ENCODE measurements around the gene SPEN. TPM values are rescaled to one million over a fixed set of nuclear protein-coding genes. Genes with fewer than 3 reads are reported as not detected.

SPEN gene, protein sequence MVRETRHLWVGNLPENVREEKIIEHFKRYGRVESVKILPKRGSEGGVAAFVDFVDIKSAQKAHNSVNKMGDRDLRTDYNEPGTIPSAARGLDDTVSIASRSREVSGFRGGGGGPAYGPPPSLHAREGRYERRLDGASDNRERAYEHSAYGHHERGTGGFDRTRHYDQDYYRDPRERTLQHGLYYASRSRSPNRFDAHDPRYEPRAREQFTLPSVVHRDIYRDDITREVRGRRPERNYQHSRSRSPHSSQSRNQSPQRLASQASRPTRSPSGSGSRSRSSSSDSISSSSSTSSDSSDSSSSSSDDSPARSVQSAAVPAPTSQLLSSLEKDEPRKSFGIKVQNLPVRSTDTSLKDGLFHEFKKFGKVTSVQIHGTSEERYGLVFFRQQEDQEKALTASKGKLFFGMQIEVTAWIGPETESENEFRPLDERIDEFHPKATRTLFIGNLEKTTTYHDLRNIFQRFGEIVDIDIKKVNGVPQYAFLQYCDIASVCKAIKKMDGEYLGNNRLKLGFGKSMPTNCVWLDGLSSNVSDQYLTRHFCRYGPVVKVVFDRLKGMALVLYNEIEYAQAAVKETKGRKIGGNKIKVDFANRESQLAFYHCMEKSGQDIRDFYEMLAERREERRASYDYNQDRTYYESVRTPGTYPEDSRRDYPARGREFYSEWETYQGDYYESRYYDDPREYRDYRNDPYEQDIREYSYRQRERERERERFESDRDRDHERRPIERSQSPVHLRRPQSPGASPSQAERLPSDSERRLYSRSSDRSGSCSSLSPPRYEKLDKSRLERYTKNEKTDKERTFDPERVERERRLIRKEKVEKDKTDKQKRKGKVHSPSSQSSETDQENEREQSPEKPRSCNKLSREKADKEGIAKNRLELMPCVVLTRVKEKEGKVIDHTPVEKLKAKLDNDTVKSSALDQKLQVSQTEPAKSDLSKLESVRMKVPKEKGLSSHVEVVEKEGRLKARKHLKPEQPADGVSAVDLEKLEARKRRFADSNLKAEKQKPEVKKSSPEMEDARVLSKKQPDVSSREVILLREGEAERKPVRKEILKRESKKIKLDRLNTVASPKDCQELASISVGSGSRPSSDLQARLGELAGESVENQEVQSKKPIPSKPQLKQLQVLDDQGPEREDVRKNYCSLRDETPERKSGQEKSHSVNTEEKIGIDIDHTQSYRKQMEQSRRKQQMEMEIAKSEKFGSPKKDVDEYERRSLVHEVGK (N-terminal part only)
- total RNA-seq (10 to 100 TPM; 17.4 to 51.2 (median 34.2) TPM), polyA plus RNA-seq (10 to 100 TPM; 16.4 to 31.2 (median 18.8) TPM)
- long read RNA-seq, donor 1, result 0 reads
- long read RNA-seq, donor 2, partial matches to known transcripts, result 0 of 2 reads
- long read RNA-seq, donor 2, other reads (novel, unspliced or antisense), result 0 of 2 reads
- long read RNA-seq, donor 3, partial matches to known transcripts, result 0 of 1 reads
- long read RNA-seq, donor 3, other reads (novel, unspliced or antisense), result 0 of 1 reads
- long read RNA-seq, donor 4, partial matches to known transcripts, result 1 of 4 reads
- long read RNA-seq, donor 4, other reads (novel, unspliced or antisense), result 3 of 4 reads
- long read RNA-seq, donor 5, partial matches to known transcripts, result 4 of 4 reads
- long read RNA-seq, donor 5, other reads (novel, unspliced or antisense), result 0 of 4 reads
- long read RNA-seq, donor 6, partial matches to known transcripts, result 2 of 3 reads
- long read RNA-seq, donor 6, other reads (novel, unspliced or antisense), result 1 of 3 reads
- long read RNA-seq, donor 7, partial matches to known transcripts, result 0 of 2 reads
- long read RNA-seq, donor 7, other reads (novel, unspliced or antisense), result 0 of 2 reads
- long read RNA-seq, donor 8, partial matches to known transcripts, result 0 of 3 reads
- long read RNA-seq, donor 8, other reads (novel, unspliced or antisense), result 0 of 3 reads
- long read RNA-seq, donor 9, partial matches to known transcripts, result 0 of 1 reads
- long read RNA-seq, donor 9, other reads (novel, unspliced or antisense), result 0 of 1 reads
- long read RNA-seq, donor 10, result 0 reads

DNA sequence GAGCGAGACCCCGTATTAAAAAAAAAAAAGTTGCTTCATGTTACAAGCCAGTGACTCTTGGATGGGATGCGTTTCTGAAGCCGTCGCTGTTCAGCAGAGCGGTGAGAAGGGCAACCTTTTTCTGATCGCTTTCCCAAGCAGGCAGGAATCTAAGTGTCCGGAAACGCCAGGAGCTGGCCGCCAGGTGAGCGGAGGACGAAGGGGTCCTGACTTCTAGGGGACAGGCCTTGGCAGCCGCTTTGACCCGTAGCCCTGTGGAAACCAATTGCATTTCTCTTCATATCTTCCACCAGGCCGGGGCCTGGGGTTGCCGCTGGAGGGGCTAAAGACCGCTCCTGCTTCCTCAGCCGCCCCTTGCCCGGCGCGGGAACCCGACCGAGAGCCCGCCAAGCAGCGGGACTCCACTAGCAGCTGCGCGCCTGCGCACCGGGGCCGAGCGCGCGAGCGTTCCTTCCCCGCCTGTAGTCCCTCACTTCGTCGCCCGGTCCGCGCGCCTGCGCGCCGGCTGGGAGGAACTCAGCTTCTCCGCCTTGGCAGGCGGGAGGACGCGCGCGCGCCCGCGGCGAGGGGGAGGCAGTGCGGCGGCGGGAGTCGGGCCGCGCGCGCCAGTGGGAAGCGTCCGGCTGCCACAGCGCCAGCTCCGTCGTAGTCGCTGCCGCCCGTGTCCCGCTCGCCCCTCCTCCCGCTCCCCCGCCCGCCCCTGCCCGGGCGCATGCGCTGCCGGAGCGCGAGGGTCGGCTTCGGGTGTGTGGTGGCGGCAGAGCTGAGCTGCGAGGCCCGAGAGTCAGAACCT is at the start of gene SPEN:
Gene SPEN, plus strand, starts transcription at position 608 of the 793 bp plus-strand sequence. CDS start 361 bp downstream, outside the sequence.
- peak; percentile 61 to 89 for TF ChIP-seq POLR2A (IDR thresholded peaks at IDR 0.05)
- TF ChIP-seq, protein P1, sequence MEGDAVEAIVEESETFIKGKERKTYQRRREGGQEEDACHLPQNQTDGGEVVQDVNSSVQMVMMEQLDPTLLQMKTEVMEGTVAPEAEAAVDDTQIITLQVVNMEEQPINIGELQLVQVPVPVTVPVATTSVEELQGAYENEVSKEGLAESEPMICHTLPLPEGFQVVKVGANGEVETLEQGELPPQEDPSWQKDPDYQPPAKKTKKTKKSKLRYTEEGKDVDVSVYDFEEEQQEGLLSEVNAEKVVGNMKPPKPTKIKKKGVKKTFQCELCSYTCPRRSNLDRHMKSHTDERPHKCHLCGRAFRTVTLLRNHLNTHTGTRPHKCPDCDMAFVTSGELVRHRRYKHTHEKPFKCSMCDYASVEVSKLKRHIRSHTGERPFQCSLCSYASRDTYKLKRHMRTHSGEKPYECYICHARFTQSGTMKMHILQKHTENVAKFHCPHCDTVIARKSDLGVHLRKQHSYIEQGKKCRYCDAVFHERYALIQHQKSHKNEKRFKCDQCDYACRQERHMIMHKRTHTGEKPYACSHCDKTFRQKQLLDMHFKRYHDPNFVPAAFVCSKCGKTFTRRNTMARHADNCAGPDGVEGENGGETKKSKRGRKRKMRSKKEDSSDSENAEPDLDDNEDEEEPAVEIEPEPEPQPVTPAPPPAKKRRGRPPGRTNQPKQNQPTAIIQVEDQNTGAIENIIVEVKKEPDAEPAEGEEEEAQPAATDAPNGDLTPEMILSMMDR (IDR thresholded peaks at IDR 0.05), result peak in 5 of 6 experiments; percentile 14 to 35 (median 25)
- Histone ChIP-seq H3K4me3 (peak within 1 kb of the TSS; percentile 83 to 96 (median 90)), H3K4me1 (replicated peaks in 1 of 2) (peaks cover 11 to 42% of the 10 kb centered on the region in 2 donors), H3K9me3 (replicated peaks in 1 of 3) (no peaks in the 10 kb centered on the region), H3K27me3 (no peaks in the 10 kb centered on the region), H3K27ac (peak within 1 kb of the TSS; percentile 91 to 99 (median 98)), H3K36me3 (replicated peaks in 1 of 2) (no peaks in the 10 kb centered on the region)
- DNase-seq, result peak; percentile 96 to 99 (median 98)
- WGBS, 4 donors, result 0 to 1% (median 1%) methylated on average over 7 to 86 of the region's 86 CpGs
- intact Hi-C loops (cut with DNase I), result no loop called here

DNA sequence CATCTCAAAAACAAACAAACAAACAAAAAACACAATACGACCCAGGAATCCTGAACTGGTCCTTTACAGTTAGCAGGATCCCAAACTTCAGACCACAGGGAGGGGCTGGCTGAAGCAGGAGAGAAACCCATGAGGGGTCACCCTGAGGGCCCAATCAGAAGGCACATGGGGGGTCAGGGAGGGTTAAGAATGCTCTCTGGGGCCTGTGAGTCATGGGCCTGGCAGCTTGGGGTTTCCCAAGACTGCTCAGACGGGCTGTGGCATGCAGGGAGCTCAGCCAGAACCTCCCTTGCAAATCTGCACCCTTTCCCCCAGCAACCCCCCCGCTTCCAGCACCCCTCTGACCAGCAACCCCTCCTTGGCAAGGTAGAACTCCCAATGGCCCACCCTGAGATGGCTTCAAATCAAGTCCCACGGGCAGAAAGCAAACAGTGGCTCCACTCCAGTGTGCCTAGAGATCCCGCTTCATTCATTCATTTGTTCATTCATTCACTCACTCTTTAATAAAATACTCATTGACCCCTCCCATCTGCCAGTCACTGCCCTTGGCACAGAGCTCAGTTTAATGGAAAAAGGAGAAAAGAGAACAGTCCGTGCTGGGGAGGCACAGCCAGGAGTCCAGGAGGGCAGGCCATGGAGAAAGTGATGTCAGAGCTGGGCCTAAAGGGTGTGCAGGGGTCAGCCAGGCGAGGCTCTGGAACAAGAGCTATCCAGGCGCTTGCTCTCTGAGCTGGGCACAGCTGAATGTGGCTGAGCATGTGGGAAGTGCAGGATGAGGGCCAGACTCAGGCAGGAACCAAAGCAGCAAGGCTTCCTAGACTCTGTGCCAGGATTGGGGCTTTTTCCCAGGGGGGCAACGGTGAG is 48.3 kb upstream of the SPEN start:
- Histone ChIP-seq H3K36me3 (replicated peaks in 1 of 2) (no peaks in the 10 kb centered on the region), H3K4me3 (no peak overlapping the region), H3K9me3 (replicated peaks in 1 of 3) (no peaks in the 10 kb centered on the region), H3K4me1 (replicated peaks in 1 of 2) (peaks cover 31 to 37% of the 10 kb centered on the region in 2 donors), H3K27ac (peak overlapping the region in 4 of 5 donors; percentile 31 to 88 (median 52)), H3K27me3 (no peaks in the 10 kb centered on the region)
- 32 to 60% (median 47%) methylated on average over 6 to 9 of the region's 9 CpGs for WGBS, 4 donors
- intact Hi-C loops (cut with DNase I), result no loop called here
- peak in 6 of 7 donors; percentile 80 to 91 (median 86) for DNase-seq
- no peak for TF ChIP-seq POLR2A (IDR thresholded peaks at IDR 0.05)
- TF ChIP-seq, protein P1 (IDR thresholded peaks at IDR 0.05), result no peak
